Fibroblast of lung (primary cell): ENCODE data around the gene IGFLR1.

Experiments
- EZH2 ChIP-seq: IDR thresholded peaks from 2 replicates; pipeline ENCODE4 v1.5.1; 2012; ENCODE audit warnings: low read length, control low read depth, mild to moderate bottlenecking; ENCODE audit errors: missing control alignments
- TF ChIP-seq, protein P1 (sequence below), 2 donors: IDR thresholded peaks in 1 of 2; conservative IDR thresholded peaks in 1 of 2; 1 replicate in 1 of 2; 2 replicates in 1 of 2; pipeline ENCODE4 v1.5.1; 2011 to 2012; ENCODE audit warnings: low read length in 2 of 2, control low read depth in 1 of 2, inconsistent platforms in 1 of 2, low read depth in 1 of 2, mild to moderate bottlenecking in 1 of 2

DNA sequence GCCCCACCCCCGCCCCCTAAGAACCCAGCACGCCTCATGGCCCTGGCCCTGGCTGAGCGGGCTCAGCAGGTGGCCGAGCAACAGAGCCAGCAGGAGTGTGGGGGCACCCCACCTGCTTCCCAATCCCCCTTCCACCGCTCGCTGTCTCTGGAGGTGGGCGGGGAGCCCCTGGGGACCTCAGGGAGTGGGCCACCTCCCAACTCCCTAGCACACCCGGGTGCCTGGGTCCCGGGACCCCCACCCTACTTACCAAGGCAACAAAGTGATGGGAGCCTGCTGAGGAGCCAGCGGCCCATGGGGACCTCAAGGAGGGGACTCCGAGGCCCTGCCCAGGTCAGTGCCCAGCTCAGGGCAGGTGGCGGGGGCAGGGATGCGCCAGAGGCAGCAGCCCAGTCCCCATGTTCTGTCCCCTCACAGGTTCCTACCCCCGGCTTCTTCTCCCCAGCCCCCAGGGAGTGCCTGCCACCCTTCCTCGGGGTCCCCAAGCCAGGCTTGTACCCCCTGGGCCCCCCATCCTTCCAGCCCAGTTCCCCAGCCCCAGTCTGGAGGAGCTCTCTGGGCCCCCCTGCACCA, 45.1 kb upstream of the IGFLR1 start:
- TF ChIP-seq, protein P1, sequence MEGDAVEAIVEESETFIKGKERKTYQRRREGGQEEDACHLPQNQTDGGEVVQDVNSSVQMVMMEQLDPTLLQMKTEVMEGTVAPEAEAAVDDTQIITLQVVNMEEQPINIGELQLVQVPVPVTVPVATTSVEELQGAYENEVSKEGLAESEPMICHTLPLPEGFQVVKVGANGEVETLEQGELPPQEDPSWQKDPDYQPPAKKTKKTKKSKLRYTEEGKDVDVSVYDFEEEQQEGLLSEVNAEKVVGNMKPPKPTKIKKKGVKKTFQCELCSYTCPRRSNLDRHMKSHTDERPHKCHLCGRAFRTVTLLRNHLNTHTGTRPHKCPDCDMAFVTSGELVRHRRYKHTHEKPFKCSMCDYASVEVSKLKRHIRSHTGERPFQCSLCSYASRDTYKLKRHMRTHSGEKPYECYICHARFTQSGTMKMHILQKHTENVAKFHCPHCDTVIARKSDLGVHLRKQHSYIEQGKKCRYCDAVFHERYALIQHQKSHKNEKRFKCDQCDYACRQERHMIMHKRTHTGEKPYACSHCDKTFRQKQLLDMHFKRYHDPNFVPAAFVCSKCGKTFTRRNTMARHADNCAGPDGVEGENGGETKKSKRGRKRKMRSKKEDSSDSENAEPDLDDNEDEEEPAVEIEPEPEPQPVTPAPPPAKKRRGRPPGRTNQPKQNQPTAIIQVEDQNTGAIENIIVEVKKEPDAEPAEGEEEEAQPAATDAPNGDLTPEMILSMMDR (conservative IDR thresholded peaks at IDR 0.05 in 1 of 2, IDR thresholded peaks at IDR 0.05 in 1 of 2; ENCODE audit: low read depth in 1 of 2, low read length in 2 of 2): no peak
- TF ChIP-seq EZH2: no peak
